CD1c-positive myeloid dendritic cell (primary cell): ENCODE data around the gene PKNOX1.
"Not testable (repeated sequence)": the region's sequence is repeated elsewhere in the genome, so short reads cannot be mapped to it uniquely, and the experiment has no call there.

Experiments used
- DNase-seq: peaks from one replicate; pipeline ENCODE4 v3.0.0-alpha.2; 2016; ENCODE audit errors: extremely low spot score

Gene PKNOX1

GRCh38 chr21:42986125-42986783, 11.9 kb downstream of the PKNOX1 start:
- DNase-seq, result no peak

GRCh38 chr21:42988236-42988965, 14.0 kb downstream of the PKNOX1 start:
- DNase-seq, result no peak

- not testable (repeated sequence) for DNase-seq
Measured at GRCh38 chr21:42989370-42989769, 15.0 kb downstream of the PKNOX1 start.

- no peak for DNase-seq
Measured at GRCh38 chr21:42989816-42990650, 15.7 kb downstream of the PKNOX1 start.

- no peak for DNase-seq
Measured at GRCh38 chr21:42991992-42992740, 17.8 kb downstream of the PKNOX1 start.

GRCh38 chr21:42993051-42993712, 18.8 kb downstream of the PKNOX1 start:
- no peak for DNase-seq

- DNase-seq, result peak; percentile 24
Measured at GRCh38 chr21:42997053-42997452, 22.7 kb downstream of the PKNOX1 start.

GRCh38 chr21:42997983-42998382, 23.6 kb downstream of the PKNOX1 start:
- not testable (repeated sequence) for DNase-seq

- not testable (repeated sequence) for DNase-seq
Measured at GRCh38 chr21:42999152-42999551, 24.8 kb downstream of the PKNOX1 start.

- not testable (repeated sequence) for DNase-seq
Measured at GRCh38 chr21:43000041-43000440, 25.7 kb downstream of the PKNOX1 start.

GRCh38 chr21:43001316-43001715, 27.0 kb downstream of the PKNOX1 start:
- DNase-seq, result no peak

- no peak for DNase-seq
Measured at GRCh38 chr21:43004926-43005325, 30.6 kb downstream of the PKNOX1 start.

GRCh38 chr21:43005635-43006034, 31.3 kb downstream of the PKNOX1 start:
- no peak for DNase-seq

GRCh38 chr21:43006051-43006873, 31.9 kb downstream of the PKNOX1 start:
- DNase-seq, result not testable (repeated sequence)

- no peak for DNase-seq
Measured at GRCh38 chr21:43006874-43007208, 32.5 kb downstream of the PKNOX1 start.

GRCh38 chr21:43012596-43012995, 38.2 kb downstream of the PKNOX1 start:
- DNase-seq, result no peak

- no peak for DNase-seq
Measured at GRCh38 chr21:43015906-43016540, 41.7 kb downstream of the PKNOX1 start.

GRCh38 chr21:43016728-43017127, 42.4 kb downstream of the PKNOX1 start:
- no peak for DNase-seq

- DNase-seq, result no peak
Measured at GRCh38 chr21:43018519-43018918, 44.2 kb downstream of the PKNOX1 start.

GRCh38 chr21:43020177-43020576, 45.8 kb downstream of the PKNOX1 start:
- no peak for DNase-seq
